Large intestine (tissue), 12 donors: ENCODE measurements around the gene PALS2. TPM values are rescaled to one million over a fixed set of nuclear protein-coding genes. Genes with fewer than 3 reads are reported as not detected.

Experiments
- DNase-seq, 2 donors: peaks; one replicate each; pipeline versions ENCODE4 v3.0.0 to v3.0.0-alpha.2; 2013
- H3K27ac ChIP-seq: one replicate; pipeline ENCODE4 v1.5.1; 2013; ENCODE audit warnings: low read length
- H3K27me3 ChIP-seq: 2 replicates; pipeline ENCODE4 v1.6.1; 2013; ENCODE audit warnings: low read length; ENCODE audit not compliant: control insufficient read depth, insufficient read depth
- H3K36me3 ChIP-seq: 2 replicates; pipeline ENCODE4 v1.6.1; 2013; ENCODE audit warnings: low read length; ENCODE audit not compliant: control insufficient read depth, insufficient read depth
- H3K4me1 ChIP-seq: one replicate; pipeline ENCODE4 v1.6.1; 2013; ENCODE audit warnings: low read length; ENCODE audit not compliant: control insufficient read depth, insufficient read depth
- H3K4me3 ChIP-seq: one replicate; pipeline ENCODE4 v1.5.1; 2013; ENCODE audit warnings: low read length
- H3K9me3 ChIP-seq: one replicate; pipeline ENCODE4 v1.6.1; 2013; ENCODE audit warnings: mild to moderate bottlenecking, low read depth, low read length, moderate library complexity; ENCODE audit not compliant: control insufficient read depth
- WGBS: methylation state at CpG from one replicate; pipeline ENCODE4 v1.1.5; 2013; ENCODE audit warnings: low lambda C conversion rate; ENCODE audit not compliant: insufficient coverage; 5-methylcytosine and 5-hydroxymethylcytosine counted together
- long read RNA-seq, 11 donors: transcript quantifications; one replicate each; lab custom pipeline, GENCODE V29; 2026
- polyA plus RNA-seq: library from polyadenylated mRNA; unstranded; fragments of 120-200 nt; gene quantifications from one replicate; pipeline ENCODE4 v1.2.1, GENCODE V29; 2013

Gene PALS2
- 9.5 TPM for polyA plus RNA-seq
- long read RNA-seq, donor 1, full-length matches to known transcripts, result 3 of 3 reads
- long read RNA-seq, donor 1, partial matches to known transcripts, result 0 of 3 reads
- long read RNA-seq, donor 1, other reads (novel, unspliced or antisense), result 0 of 3 reads
- long read RNA-seq, donor 2, full-length matches to known transcripts, result 1 of 7 reads
- long read RNA-seq, donor 2, partial matches to known transcripts, result 6 of 7 reads
- long read RNA-seq, donor 2, other reads (novel, unspliced or antisense), result 0 of 7 reads
- long read RNA-seq, donor 3, partial matches to known transcripts, result 0 of 1 reads
- long read RNA-seq, donor 3, other reads (novel, unspliced or antisense), result 0 of 1 reads
- long read RNA-seq, donor 4, partial matches to known transcripts, result 0 of 1 reads
- long read RNA-seq, donor 4, other reads (novel, unspliced or antisense), result 0 of 1 reads
- long read RNA-seq, donor 5, full-length matches to known transcripts, result 1 of 1 reads
- long read RNA-seq, donor 5, partial matches to known transcripts, result 0 of 1 reads
- long read RNA-seq, donor 5, other reads (novel, unspliced or antisense), result 0 of 1 reads
- long read RNA-seq, donor 6, partial matches to known transcripts, result 0 of 1 reads
- long read RNA-seq, donor 6, other reads (novel, unspliced or antisense), result 0 of 1 reads
- long read RNA-seq, donor 7, result 0 reads
- long read RNA-seq, donor 8, result 0 reads
- long read RNA-seq, donor 9, partial matches to known transcripts, result 0 of 1 reads
- long read RNA-seq, donor 9, other reads (novel, unspliced or antisense), result 0 of 1 reads
- long read RNA-seq, donor 10, partial matches to known transcripts, result 29 of 56 reads
- long read RNA-seq, donor 10, other reads (novel, unspliced or antisense), result 27 of 56 reads
- long read RNA-seq, donor 11, full-length matches to known transcripts, result 2 of 2 reads
- long read RNA-seq, donor 11, partial matches to known transcripts, result 0 of 2 reads
- long read RNA-seq, donor 11, other reads (novel, unspliced or antisense), result 0 of 2 reads

GRCh38 chr7:24572997-24573553 lies at the start of gene PALS2:
Gene PALS2, plus strand, starts transcription at chr7:24573452. Its CDS starts 50,216 bp downstream, at chr7:24623668.
- peak; percentile 49 to 84 for DNase-seq
- no peaks in the 10 kb centered on the region for H3K27me3 ChIP-seq
- H3K4me1 ChIP-seq, result peaks cover 22% of the 10 kb centered on the region
- peak within 1 kb of the TSS; percentile 95 for H3K4me3 ChIP-seq
- no CpG with 5 or more reads among the region's 69 CpGs for WGBS
- peak within 1 kb of the TSS; percentile 75 for H3K27ac ChIP-seq
- H3K36me3 ChIP-seq, result no peaks in the 10 kb centered on the region
- H3K9me3 ChIP-seq, result peaks cover 3% of the 10 kb centered on the region

GRCh38 chr7:24531255-24531654 lies 42.0 kb upstream of the PALS2 start:
- Histone ChIP-seq H3K27me3 (no peaks in the 10 kb centered on the region), H3K4me1 (no peaks in the 10 kb centered on the region), H3K4me3 (no peak overlapping the region), H3K27ac (no peak overlapping the region), H3K36me3 (no peaks in the 10 kb centered on the region), H3K9me3 (no peaks in the 10 kb centered on the region)
- no peak for DNase-seq
- WGBS, result no CpG with 5 or more reads among the region's 4 CpGs

GRCh38 chr7:24536682-24537081 lies 36.6 kb upstream of the PALS2 start:
- Histone ChIP-seq H3K36me3 (no peaks in the 10 kb centered on the region), H3K4me1 (no peaks in the 10 kb centered on the region), H3K27me3 (no peaks in the 10 kb centered on the region), H3K9me3 (no peaks in the 10 kb centered on the region), H3K4me3 (no peak overlapping the region), H3K27ac (no peak overlapping the region)
- 100% methylated on average over 1 of the region's 2 CpGs for WGBS
- no peak for DNase-seq

GRCh38 chr7:24540956-24541355 lies 32.3 kb upstream of the PALS2 start:
- Histone ChIP-seq H3K9me3 (no peaks in the 10 kb centered on the region), H3K27ac (no peak overlapping the region), H3K36me3 (no peaks in the 10 kb centered on the region), H3K4me1 (no peaks in the 10 kb centered on the region), H3K4me3 (no peak overlapping the region), H3K27me3 (no peaks in the 10 kb centered on the region)
- no CpG with 5 or more reads among the region's 7 CpGs for WGBS
- DNase-seq, result no peak

GRCh38 chr7:24545215-24545614 lies 28.0 kb upstream of the PALS2 start:
- H3K4me1 ChIP-seq, result no peaks in the 10 kb centered on the region
- no peaks in the 10 kb centered on the region for H3K27me3 ChIP-seq
- no peaks in the 10 kb centered on the region for H3K9me3 ChIP-seq
- H3K36me3 ChIP-seq, result no peaks in the 10 kb centered on the region
- H3K27ac ChIP-seq, result no peak overlapping the region
- DNase-seq, result no peak
- no peak overlapping the region for H3K4me3 ChIP-seq

- no peak for DNase-seq
- H3K4me3 ChIP-seq, result no peak overlapping the region
- no peaks in the 10 kb centered on the region for H3K27me3 ChIP-seq
- H3K36me3 ChIP-seq, result no peaks in the 10 kb centered on the region
- H3K4me1 ChIP-seq, result no peaks in the 10 kb centered on the region
- no peaks in the 10 kb centered on the region for H3K9me3 ChIP-seq
- no peak overlapping the region for H3K27ac ChIP-seq
Observed at GRCh38 chr7:24548390-24548789, 24.9 kb upstream of the PALS2 start.

- 43% methylated on average over 1 of the region's 4 CpGs for WGBS
- no peak for DNase-seq
Observed at GRCh38 chr7:24549991-24550390, 23.3 kb upstream of the PALS2 start.

GRCh38 chr7:24555184-24555583 lies 18.1 kb upstream of the PALS2 start:
- DNase-seq, result no peak
- no peaks in the 10 kb centered on the region for H3K4me1 ChIP-seq
- no peaks in the 10 kb centered on the region for H3K9me3 ChIP-seq
- no peak overlapping the region for H3K27ac ChIP-seq
- no peak overlapping the region for H3K4me3 ChIP-seq
- no peaks in the 10 kb centered on the region for H3K27me3 ChIP-seq
- no peaks in the 10 kb centered on the region for H3K36me3 ChIP-seq

More at GRCh38 chr7:24549991-24550390, 23.3 kb upstream of the PALS2 start:
- Histone ChIP-seq H3K27ac (no peak overlapping the region), H3K4me3 (no peak overlapping the region), H3K27me3 (no peaks in the 10 kb centered on the region), H3K36me3 (no peaks in the 10 kb centered on the region), H3K9me3 (no peaks in the 10 kb centered on the region), H3K4me1 (no peaks in the 10 kb centered on the region)

- no peak overlapping the region for H3K4me3 ChIP-seq
- no peaks in the 10 kb centered on the region for H3K36me3 ChIP-seq
- no peaks in the 10 kb centered on the region for H3K9me3 ChIP-seq
- no peak for DNase-seq
- H3K4me1 ChIP-seq, result no peaks in the 10 kb centered on the region
- no peaks in the 10 kb centered on the region for H3K27me3 ChIP-seq
- H3K27ac ChIP-seq, result no peak overlapping the region
- WGBS, result 100% methylated on average over 1 of the region's 5 CpGs
Observed at GRCh38 chr7:24555719-24556118, 17.5 kb upstream of the PALS2 start.

- Histone ChIP-seq H3K27me3 (no peaks in the 10 kb centered on the region), H3K27ac (no peak overlapping the region), H3K4me1 (no peaks in the 10 kb centered on the region), H3K9me3 (no peaks in the 10 kb centered on the region), H3K36me3 (no peaks in the 10 kb centered on the region), H3K4me3 (no peak overlapping the region)
- WGBS, result 80% methylated on average over 1 of the region's 3 CpGs
- DNase-seq, result no peak
Observed at GRCh38 chr7:24560772-24561171, 12.5 kb upstream of the PALS2 start.
